Glutamatergic neuron (in vitro differentiated cells): ENCODE results near the gene HSPD1. TPM values are rescaled to one million over a fixed set of nuclear protein-coding genes. Genes with fewer than 3 reads are reported as not detected.
"Not testable (repeated sequence)": the region's sequence is repeated elsewhere in the genome, so short reads cannot be mapped to it uniquely, and the experiment has no call there.

Experiments
- DNase-seq: peaks from one replicate; pipeline ENCODE4 v3.0.0; 2022
- H3K27ac Mint-ChIP-seq: one replicate; pipeline ENCODE4 v1.8.0; 2020; ENCODE audit warnings: mild to moderate bottlenecking, mixed read lengths, inconsistent platforms; ENCODE audit not compliant: unreplicated experiment
- H3K27me3 Mint-ChIP-seq: one replicate; pipeline ENCODE4 v1.8.0; 2020; ENCODE audit warnings: mild to moderate bottlenecking, moderate library complexity, mixed read lengths, inconsistent platforms; ENCODE audit not compliant: unreplicated experiment
- H3K36me3 Mint-ChIP-seq: one replicate; pipeline ENCODE4 v1.8.0; 2020; ENCODE audit warnings: mild to moderate bottlenecking, mixed read lengths, inconsistent platforms; ENCODE audit not compliant: unreplicated experiment
- H3K4me1 Mint-ChIP-seq: one replicate; pipeline ENCODE4 v1.8.0; 2020; ENCODE audit warnings: mild to moderate bottlenecking, low read depth, mixed read lengths, inconsistent platforms; ENCODE audit not compliant: unreplicated experiment
- H3K4me3 Mint-ChIP-seq: one replicate; pipeline ENCODE4 v1.8.0; 2020; ENCODE audit warnings: mild to moderate bottlenecking, mixed read lengths, inconsistent platforms; ENCODE audit not compliant: unreplicated experiment
- H3K9me3 Mint-ChIP-seq: one replicate; pipeline ENCODE4 v1.8.0; 2020; ENCODE audit warnings: mild to moderate bottlenecking, moderate library complexity, mixed read lengths, inconsistent platforms; ENCODE audit not compliant: unreplicated experiment
- CTCF ChIP-seq: fragments of 200-600 bp; sonication (generic); IDR thresholded peaks from one replicate; pipeline ENCODE4 v1.5.0; 2021; ENCODE audit not compliant: partially characterized antibody, unreplicated experiment
- total RNA-seq: library from RNA; stranded (reverse); fragmentation: NEBNext Ultra II Directional; extraction: Animal tissue kit (Norgen Biotek cat#: 25700); gene quantifications from one replicate; pipeline ENCODE4 v1.2.1, GENCODE V29; 2021; ENCODE audit not compliant: unreplicated experiment

HSPD1 gene
- total RNA-seq, 1 donor from 2014 or later = 187 TPM

- no peaks in the 10 kb centered on the region for H3K4me1 Mint-ChIP-seq
- H3K36me3 Mint-ChIP-seq = peaks cover 14% of the 10 kb centered on the region
- no peaks in the 10 kb centered on the region for H3K27me3 Mint-ChIP-seq
- H3K4me3 Mint-ChIP-seq = no peak overlapping the region
- H3K27ac Mint-ChIP-seq = no peak overlapping the region
- DNase-seq = no peak
- peaks cover 2% of the 10 kb centered on the region for H3K9me3 Mint-ChIP-seq
- TF ChIP-seq CTCF = no peak
These were observed 13.5 kb downstream of the HSPD1 start for GRCh38 chr2:197486175-197486574.

- not testable (repeated sequence) for DNase-seq, H3K27ac Mint-ChIP-seq, H3K9me3 Mint-ChIP-seq, H3K27me3 Mint-ChIP-seq, H3K4me1 Mint-ChIP-seq, H3K4me3 Mint-ChIP-seq
- peaks cover 14% of the 10 kb centered on the region for H3K36me3 Mint-ChIP-seq
These were observed 15.4 kb downstream of the HSPD1 start for GRCh38 chr2:197484248-197484647.

- Mint-ChIP-seq H3K4me1 (no peaks in the 10 kb centered on the region), H3K4me3 (no peak overlapping the region), H3K36me3 (peaks cover 5% of the 10 kb centered on the region), H3K27me3 (no peaks in the 10 kb centered on the region), H3K9me3 (no peaks in the 10 kb centered on the region), H3K27ac (no peak overlapping the region)
- no peak for TF ChIP-seq CTCF
- DNase-seq = no peak
These were observed 19.2 kb downstream of the HSPD1 start for GRCh38 chr2:197480165-197481036.

DNA sequence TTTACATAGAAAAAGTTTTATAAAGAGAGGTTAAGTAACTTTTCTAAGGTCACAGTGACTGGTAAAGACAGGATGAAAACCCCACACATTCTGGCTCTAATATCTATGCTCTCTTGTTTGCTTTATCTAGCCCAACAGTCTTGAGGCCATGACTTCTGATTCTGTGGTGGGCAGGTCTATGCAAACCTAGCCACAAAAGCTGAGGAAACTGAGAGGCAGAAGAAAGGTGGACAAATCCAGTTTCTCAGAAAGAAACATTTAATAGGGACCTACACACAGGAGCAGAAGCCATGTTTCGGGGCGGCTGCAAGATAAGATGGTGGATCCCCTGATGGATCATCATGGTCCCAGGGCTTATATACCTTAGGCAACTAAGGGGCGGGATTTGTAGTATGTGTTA, 21.8 kb downstream of the HSPD1 start:
- no peak overlapping the region for H3K4me3 Mint-ChIP-seq
- no peak overlapping the region for H3K27ac Mint-ChIP-seq
- no peaks in the 10 kb centered on the region for H3K27me3 Mint-ChIP-seq
- H3K36me3 Mint-ChIP-seq = no peaks in the 10 kb centered on the region
- DNase-seq = no peak
- TF ChIP-seq CTCF = no peak
- no peaks in the 10 kb centered on the region for H3K9me3 Mint-ChIP-seq
- H3K4me1 Mint-ChIP-seq = peaks cover under 1% of the 10 kb centered on the region

DNA sequence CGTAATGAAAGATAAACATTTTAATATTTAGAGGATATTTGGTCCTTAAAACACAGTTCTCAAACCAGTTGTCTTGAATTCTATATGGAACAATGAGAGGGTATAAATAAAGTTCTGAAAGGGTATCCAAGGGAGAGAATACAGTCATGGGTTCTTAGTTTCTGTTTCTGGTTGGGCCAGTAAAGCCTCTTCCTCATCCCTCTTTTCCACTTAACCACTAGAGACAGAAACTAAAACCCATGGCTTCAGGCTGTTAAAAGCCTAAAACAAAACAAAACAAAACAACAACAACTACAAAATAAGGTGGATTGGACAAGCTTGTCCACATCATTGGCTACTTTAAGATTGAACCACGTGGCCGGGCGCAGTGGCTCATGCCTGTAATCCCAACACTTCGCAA, 27.5 kb downstream of the HSPD1 start:
- Mint-ChIP-seq H3K4me1 (peaks cover 2% of the 10 kb centered on the region), H3K4me3 (no peak overlapping the region), H3K9me3 (no peaks in the 10 kb centered on the region), H3K36me3 (no peaks in the 10 kb centered on the region), H3K27me3 (no peaks in the 10 kb centered on the region), H3K27ac (no peak overlapping the region)
- no peak for TF ChIP-seq CTCF
- no peak for DNase-seq
